HepG2 (cell line): ENCODE data around the gene SPTSSB. TPM values are rescaled to one million over a fixed set of nuclear protein-coding genes. Genes with fewer than 3 reads are reported as not detected.

Experiments used
- DDIT3 ChIP-seq: sonication (generic); formaldehyde crosslinking; IDR thresholded peaks from 2 replicates; pipeline ENCODE4 v1.4.0; 2020; ENCODE audit warnings: mild to moderate bottlenecking, missing genetic modification reagents
- GTF2F1 ChIP-seq: fragments of 150-350 bp; IDR thresholded peaks from 2 replicates; pipeline ENCODE4 v1.6.1; 2014; ENCODE audit warnings: low read length
- HNF1A ChIP-seq, 2 experiments: sonication (generic) in 1 of 2; formaldehyde crosslinking in 1 of 2; IDR thresholded peaks; 2 replicates each; pipeline versions ENCODE4 v1.4.0 to v1.6.1; 2016 to 2020; ENCODE audit warnings: borderline replicate concordance in 1 of 2, low read depth in 1 of 2, mild to moderate bottlenecking in 1 of 2, missing genetic modification reagents in 1 of 2
- MEF2D ChIP-seq: sonication (generic); formaldehyde crosslinking; IDR thresholded peaks from 2 replicates; pipeline ENCODE4 v1.5.1; 2020; ENCODE audit warnings: mild to moderate bottlenecking, missing genetic modification reagents
- NR2C2 ChIP-seq: sonication (generic); formaldehyde crosslinking; IDR thresholded peaks from 2 replicates; pipeline ENCODE4 v1.4.0; 2020; ENCODE audit warnings: missing genetic modification reagents, mild to moderate bottlenecking, moderate library complexity, borderline replicate concordance
- ZBTB25 ChIP-seq: IDR thresholded peaks from 2 replicates; pipeline ENCODE4 v1.6.1; 2018; ENCODE audit warnings: missing genetic modification reagents
- ZNF224 ChIP-seq: sonication (generic); formaldehyde crosslinking; IDR thresholded peaks from 2 replicates; pipeline ENCODE4 v1.5.0; 2020; ENCODE audit warnings: mild to moderate bottlenecking, missing genetic modification reagents
- ZNF232 ChIP-seq: sonication (generic); formaldehyde crosslinking; IDR thresholded peaks from 2 replicates; pipeline ENCODE4 v1.4.0; 2020; ENCODE audit warnings: missing genetic modification reagents, borderline replicate concordance
- ZNF670 ChIP-seq: sonication (generic); formaldehyde crosslinking; IDR thresholded peaks from 2 replicates; pipeline ENCODE4 v1.8.0; 2022; ENCODE audit warnings: mild to moderate bottlenecking, missing genetic modification reagents, borderline replicate concordance
- ZNF713 ChIP-seq: sonication (generic); formaldehyde crosslinking; IDR thresholded peaks from 2 replicates; pipeline ENCODE4 v1.4.0; 2020; ENCODE audit warnings: mild to moderate bottlenecking, missing genetic modification reagents
- ZSCAN31 ChIP-seq: sonication (generic); formaldehyde crosslinking; IDR thresholded peaks from 2 replicates; pipeline ENCODE4 v1.5.0; 2020; ENCODE audit warnings: low read depth, mild to moderate bottlenecking, missing genetic modification reagents
- polyA plus RNA-seq, 8 experiments: library from polyadenylated mRNA; depleted of rRNA in 3 of 8; stranded (reverse) in 7 of 8; unstranded in 1 of 8; fragments of >200 nt; fragmentation: Illumina TruSeq in 4 of 8; extraction: Trizol in 4 of 8; gene quantifications; 2 replicates each; pipeline versions ENCODE4 v1.2.1 to v1.2.3, GENCODE V29; 2011 to 2016; ENCODE audit warnings: low read depth in 4 of 8, missing spikeins in 1 of 8, mixed read lengths in 1 of 8; ENCODE audit not compliant: insufficient read depth in 1 of 8
- total RNA-seq, 5 experiments: library from RNA; depleted of rRNA; stranded (reverse); fragments of >200 nt; fragmentation: Illumina TruSeq; extraction: Trizol; gene quantifications; 2 replicates each; pipeline ENCODE4 v1.2.3, GENCODE V29; 2016; ENCODE audit warnings: low read depth in 1 of 5
- TF ChIP-seq, protein P1 (sequence below): IDR thresholded peaks from 2 replicates; pipeline ENCODE4 v1.6.1; 2016; ENCODE audit warnings: control low read depth

SPTSSB gene
- total and polyA plus RNA-seq, 2 of the 13 experiments (the other 11 are each of a cell fraction or from before 2014, with no cell fraction given), result 0.51 to 2.4 TPM

DNA sequence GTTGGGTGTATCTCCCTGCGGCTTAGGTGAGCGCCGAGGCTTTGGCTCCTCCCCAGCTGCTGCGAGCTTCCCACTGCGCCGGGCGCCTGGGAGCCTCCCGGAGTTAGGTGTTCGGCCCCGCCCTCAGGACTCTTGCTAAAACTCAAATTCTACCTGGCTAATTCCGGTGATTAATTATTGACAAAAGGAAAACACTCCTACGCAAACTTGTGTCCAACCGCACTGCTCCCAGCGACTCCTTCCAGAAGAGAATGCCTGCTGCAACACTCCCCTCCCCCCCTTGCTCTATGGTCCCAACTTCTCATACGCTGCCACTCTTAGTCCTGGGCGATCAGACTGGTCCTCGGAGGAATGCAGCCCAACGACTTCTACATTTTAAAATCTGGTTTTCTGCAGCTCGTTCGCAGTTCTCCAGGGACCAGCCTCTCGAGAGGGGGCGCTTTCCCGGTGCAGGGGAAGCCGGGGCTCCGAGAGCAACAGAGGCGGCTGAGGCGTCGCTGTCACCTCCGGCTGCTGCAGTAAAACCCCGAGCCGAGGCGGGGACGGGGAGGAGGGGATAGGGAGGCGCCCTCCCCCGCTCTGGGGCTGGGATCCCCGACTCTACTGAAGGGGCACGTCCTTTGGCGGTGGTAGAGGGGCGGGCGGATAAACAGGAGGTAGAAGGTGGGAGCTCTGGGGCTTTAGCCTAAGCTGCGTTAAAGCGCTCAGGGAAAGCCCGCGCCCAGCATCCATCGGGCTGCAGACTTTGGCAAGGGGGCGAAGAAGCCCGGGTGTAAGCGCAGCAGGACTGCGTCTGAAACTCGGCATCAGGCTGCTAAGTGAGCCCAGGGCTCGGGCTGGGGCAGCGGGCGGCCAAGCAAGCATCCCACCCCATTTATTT lies at the start of gene SPTSSB (continued):
- TF ChIP-seq ZNF224 (CRISPR knock-in tag) (no peak), DDIT3 (CRISPR knock-in tag) (no peak), ZNF232 (no peak), GTF2F1 (no peak), ZSCAN31 (no peak), ZBTB25 (CRISPR knock-in tag) (0 out of 2 replicates have a peak, but pooled peaks have one; percentile 8), ZNF713 (CRISPR knock-in tag) (no peak), HNF1A (IDR thresholded peaks at IDR 0.05; ENCODE audit: low read depth) (peak; percentile 71; the same call in 1 of the 2 replicates), HNF1A (CRISPR knock-in tag; IDR thresholded peaks at IDR 0.05; ENCODE audit: borderline replicate concordance) (peak; percentile 27; the same call in 1 of the 2 replicates), MEF2D (CRISPR knock-in tag) (no peak), ZNF670 (no peak), NR2C2 (peak; percentile 28; the same call in 1 of the 2 replicates)
- TF ChIP-seq, protein P1, sequence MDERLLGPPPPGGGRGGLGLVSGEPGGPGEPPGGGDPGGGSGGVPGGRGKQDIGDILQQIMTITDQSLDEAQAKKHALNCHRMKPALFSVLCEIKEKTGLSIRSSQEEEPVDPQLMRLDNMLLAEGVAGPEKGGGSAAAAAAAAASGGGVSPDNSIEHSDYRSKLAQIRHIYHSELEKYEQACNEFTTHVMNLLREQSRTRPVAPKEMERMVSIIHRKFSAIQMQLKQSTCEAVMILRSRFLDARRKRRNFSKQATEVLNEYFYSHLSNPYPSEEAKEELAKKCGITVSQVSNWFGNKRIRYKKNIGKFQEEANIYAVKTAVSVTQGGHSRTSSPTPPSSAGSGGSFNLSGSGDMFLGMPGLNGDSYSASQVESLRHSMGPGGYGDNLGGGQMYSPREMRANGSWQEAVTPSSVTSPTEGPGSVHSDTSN (CRISPR knock-in tag), result no peak
